SK-N-SH (cell line): ENCODE data around the gene SLAMF1. TPM values are rescaled to one million over a fixed set of nuclear protein-coding genes. Genes with fewer than 3 reads are reported as not detected.
"Not testable (repeated sequence)": the region's sequence is repeated elsewhere in the genome, so short reads cannot be mapped to it uniquely, and the experiment has no call there.

ENCODE experiments used
- CTCF ChIA-PET: fragments of 300-600, 350-600 bp; formaldehyde crosslinking; extraction: SDS; loops from one replicate; lab custom pipeline; 2021; lab: Yijun Ruan, JAX
- POLR2A ChIA-PET: fragments of 350-600 bp; sonication (Branson Sonifier 250); formaldehyde crosslinking; extraction: SDS; loops from one replicate; lab custom pipeline; 2020; ENCODE audit warnings: antibody characterized with exemption, inconsistent platforms; lab: Yijun Ruan, JAX
- DNase-seq: peaks from one replicate; pipeline ENCODE4 v3.0.0; 2012
- H2AFZ ChIP-seq: fragments of 200-600 bp; sonication (generic); 2 replicates; pipeline ENCODE4 v1.8.1; 2016; ENCODE audit warnings: antibody characterized with exemption, mild to moderate bottlenecking, low read depth
- H3F3A ChIP-seq: fragments of 200-600 bp; sonication (generic); replicated peaks from 2 replicates; pipeline ENCODE3; 2016; ENCODE audit warnings: antibody characterized with exemption, mild to moderate bottlenecking; ENCODE audit not compliant: insufficient read depth
- H3K27ac ChIP-seq, 2 experiments: fragments of 200-500 bp in 1 of 2; fragments of 200-600 bp in 1 of 2; sonication (Bioruptor generic) in 1 of 2; sonication (generic), shearing (Covaris generic) in 1 of 2; 2 replicates each; pipeline versions ENCODE4 v1.5.1 to v1.6.1; 2014 to 2016; ENCODE audit warnings: low read depth in 2 of 2, inconsistent platforms in 1 of 2, low read length in 1 of 2, mild to moderate bottlenecking in 1 of 2, mixed read lengths in 1 of 2
- H3K27me3 ChIP-seq: fragments of 200-600 bp; sonication (generic), shearing (Covaris generic); 2 replicates; pipeline ENCODE4 v1.6.1; 2016; ENCODE audit warnings: mixed run types; ENCODE audit not compliant: insufficient read depth
- H3K36me3 ChIP-seq, 2 experiments: fragments of 200-500 bp in 1 of 2; fragments of 200-600 bp in 1 of 2; sonication (Bioruptor generic) in 1 of 2; sonication (generic) in 1 of 2; replicated peaks in 1 of 2; 2 replicates each; pipeline versions ENCODE3 to v1.5.1; 2014 to 2016; ENCODE audit warnings: low read length in 1 of 2, mild to moderate bottlenecking in 1 of 2; ENCODE audit not compliant: insufficient read depth in 2 of 2, control insufficient read depth in 1 of 2
- H3K4me1 ChIP-seq, 2 experiments: fragments of 200-500 bp in 1 of 2; fragments of 200-600 bp in 1 of 2; sonication (Bioruptor generic) in 1 of 2; sonication (generic), shearing (Covaris generic) in 1 of 2; 2 replicates each; pipeline versions ENCODE4 v1.5.1 to v1.6.1; 2014 to 2016; ENCODE audit warnings: low read depth in 1 of 2, low read length in 1 of 2, mixed run types in 1 of 2; ENCODE audit not compliant: insufficient read depth in 2 of 2, control insufficient read depth in 1 of 2
- H3K4me2 ChIP-seq: fragments of 200-600 bp; sonication (generic), shearing (Covaris generic); 2 replicates; pipeline ENCODE4 v1.6.1; 2017; ENCODE audit warnings: mixed run types
- H3K4me3 ChIP-seq, 2 experiments: fragments of 200-500 bp in 1 of 2; fragments of 200-600 bp in 1 of 2; sonication (Bioruptor generic) in 1 of 2; sonication (generic), shearing (Covaris generic) in 1 of 2; 2 replicates each; pipeline versions ENCODE4 v1.5.1 to v1.8.1; 2014 to 2016; ENCODE audit warnings: low read depth in 2 of 2, inconsistent platforms in 1 of 2, low read length in 1 of 2, mild to moderate bottlenecking in 1 of 2, mixed read lengths in 1 of 2, moderate library complexity in 1 of 2
- H3K79me2 ChIP-seq: fragments of 200-600 bp; sonication (generic); 2 replicates; pipeline ENCODE4 v1.8.1; 2017; ENCODE audit warnings: mild to moderate bottlenecking; ENCODE audit not compliant: insufficient read depth
- H3K9ac ChIP-seq: fragments of 200-600 bp; sonication (generic); 2 replicates; pipeline ENCODE4 v1.6.1; 2017; ENCODE audit warnings: mixed run types
- H3K9me2 ChIP-seq: fragments of 200-600 bp; sonication (generic); 2 replicates; pipeline ENCODE4 v1.6.1; 2017; ENCODE audit warnings: mixed run types
- H3K9me3 ChIP-seq: fragments of 200-600 bp; sonication (generic); 2 replicates; pipeline ENCODE4 v1.6.1; 2017; ENCODE audit warnings: mixed run types, mild to moderate bottlenecking, moderate library complexity
- H4K20me1 ChIP-seq: fragments of 200-600 bp; sonication (generic); 2 replicates; pipeline ENCODE4 v1.6.1; 2017; ENCODE audit warnings: mild to moderate bottlenecking, mixed run types; ENCODE audit not compliant: insufficient read depth
- CHD2 ChIP-seq: fragments of 150-350 bp; IDR thresholded peaks from 2 replicates; pipeline ENCODE4 v1.6.1; 2018; ENCODE audit warnings: low read length; ENCODE audit not compliant: partially characterized antibody
- EP300 ChIP-seq, 2 experiments: IDR thresholded peaks; 2 replicates each; pipeline versions ENCODE4 v1.4.0 to v1.6.1; 2012; ENCODE audit warnings: borderline replicate concordance in 1 of 2, low read depth in 1 of 2, low read length in 1 of 2
- EZH2phosphoT487 ChIP-seq: fragments of 200-600 bp; sonication (generic); IDR thresholded peaks from 2 replicates; pipeline ENCODE4 v1.6.1; 2017; ENCODE audit warnings: low read depth, mixed run types, mild to moderate bottlenecking, antibody characterized with exemption, moderate library complexity, borderline replicate concordance
- FOSL2 ChIP-seq: IDR thresholded peaks from 2 replicates; pipeline ENCODE4 v1.4.0; 2012; ENCODE audit warnings: low read depth, mild to moderate bottlenecking, moderate library complexity, borderline replicate concordance
- FOXJ3 ChIP-seq: sonication (generic); formaldehyde crosslinking; IDR thresholded peaks from 2 replicates; pipeline ENCODE4 v1.5.1; 2020; ENCODE audit warnings: mild to moderate bottlenecking, missing genetic modification reagents
- GATA2 ChIP-seq: sonication (generic); formaldehyde crosslinking; IDR thresholded peaks from 2 replicates; pipeline ENCODE4 v1.5.0; 2020; ENCODE audit warnings: mild to moderate bottlenecking, missing genetic modification reagents
- JUND ChIP-seq: IDR thresholded peaks from 2 replicates; pipeline ENCODE4 v1.4.0; 2012
- MEF2A ChIP-seq: IDR thresholded peaks from 2 replicates; pipeline ENCODE4 v1.4.0; 2012; ENCODE audit warnings: low read depth, borderline replicate concordance
- MXI1 ChIP-seq: IDR thresholded peaks from 2 replicates; pipeline ENCODE4 v1.6.1; 2012; ENCODE audit warnings: mild to moderate bottlenecking, low read depth, low read length, improper control_type of control experiment
- RXRA ChIP-seq: IDR thresholded peaks from 2 replicates; pipeline ENCODE4 v1.4.0; 2012; ENCODE audit warnings: low read depth, mild to moderate bottlenecking, borderline replicate concordance
- TAF1 ChIP-seq: IDR thresholded peaks from 2 replicates; pipeline ENCODE4 v1.6.1; 2012; ENCODE audit warnings: low read depth, mild to moderate bottlenecking, low read length, moderate library complexity, borderline replicate concordance
- TEAD4 ChIP-seq: IDR thresholded peaks from 2 replicates; pipeline ENCODE4 v1.4.0; 2012; ENCODE audit warnings: mild to moderate bottlenecking, borderline replicate concordance; ENCODE audit not compliant: insufficient read depth
- WGBS: methylation state at CpG from one replicate; pipeline ENCODE4 v1.1.6; 2017; ENCODE audit warnings: low lambda C conversion rate; 5-methylcytosine and 5-hydroxymethylcytosine counted together
- polyA plus RNA-seq, 3 experiments: library from polyadenylated mRNA; depleted of rRNA; stranded (reverse); fragments of >200 nt; gene quantifications; 2 replicates each; pipeline ENCODE4 v1.2.3, GENCODE V29; 2012
- TF ChIP-seq, protein P1 (sequence below): IDR thresholded peaks from 2 replicates; pipeline ENCODE4 v1.4.0; 2012; ENCODE audit warnings: low read depth

SLAMF1 gene
- polyA plus RNA-seq, 1 of the 3 experiments (the other 2 are of a cell fraction), result not detected

GRCh38 chr1:160584784-160585183 lies 62.1 kb downstream of the SLAMF1 start:
- no peaks in the 10 kb centered on the region for H3K79me2 ChIP-seq
- H2AFZ ChIP-seq, result no peak overlapping the region
- H3K9ac ChIP-seq, result no peak overlapping the region
- TF ChIP-seq, protein P1, sequence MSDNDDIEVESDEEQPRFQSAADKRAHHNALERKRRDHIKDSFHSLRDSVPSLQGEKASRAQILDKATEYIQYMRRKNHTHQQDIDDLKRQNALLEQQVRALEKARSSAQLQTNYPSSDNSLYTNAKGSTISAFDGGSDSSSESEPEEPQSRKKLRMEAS, result no peak
- TF ChIP-seq MXI1 (no peak), JUND (no peak), CHD2 (no peak), EZH2phosphoT487 (no peak)
- H3K9me3 ChIP-seq, result no peaks in the 10 kb centered on the region
- DNase-seq, result no peak
- peaks cover 5% of the 10 kb centered on the region; the same call in 1 of the 2 replicates for H3K27me3 ChIP-seq
- no peaks in the 10 kb centered on the region for H3K9me2 ChIP-seq
- H4K20me1 ChIP-seq, result no peaks in the 10 kb centered on the region
- no peaks in the 10 kb centered on the region for H3F3A ChIP-seq
- no peaks in the 10 kb centered on the region for H3K4me1 ChIP-seq
- no peak overlapping the region for H3K27ac ChIP-seq
- no peak overlapping the region for H3K4me2 ChIP-seq
- H3K36me3 ChIP-seq, result no peaks in the 10 kb centered on the region
- no peak overlapping the region for H3K4me3 ChIP-seq
- ChIA-PET CTCF (interaction anchor here (0.9 kb wide), 2 partner anchors 15 to 34 kb away, joined by 3 read pairs; no protein-coding TSS in a partner anchor), POLR2A (no interaction called here)
- 6% methylated on average over 1 of the region's 1 CpG for WGBS

DNA sequence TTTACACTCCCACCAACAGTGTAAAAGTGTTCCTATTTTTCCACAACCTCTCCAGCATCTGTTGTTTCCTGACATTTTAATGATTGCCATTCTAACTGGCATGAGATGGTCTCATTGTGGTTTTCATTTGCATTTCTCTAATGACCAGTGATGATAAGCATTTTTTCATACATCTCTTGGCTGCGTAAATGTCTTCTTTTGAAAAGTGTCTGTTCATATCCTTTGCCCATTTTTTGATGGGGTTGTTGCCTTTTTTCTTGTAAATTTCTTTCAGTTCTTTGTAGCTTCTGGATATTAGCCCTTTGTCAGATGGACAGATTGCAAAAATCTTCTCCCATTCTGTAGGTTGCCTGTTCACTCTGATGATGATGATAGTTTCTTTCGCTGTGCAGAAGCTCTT lies 63.9 kb downstream of the SLAMF1 start:
- WGBS, result 3% methylated on average over 2 of the region's 2 CpGs
- H3K4me2 ChIP-seq, H3K9me3 ChIP-seq, H3K36me3 ChIP-seq, H3F3A ChIP-seq, H3K27me3 ChIP-seq, H3K4me1 ChIP-seq, H3K79me2 ChIP-seq, H3K9ac ChIP-seq, DNase-seq, H3K9me2 ChIP-seq, H3K4me3 ChIP-seq, POLR2A ChIA-PET, H2AFZ ChIP-seq, H4K20me1 ChIP-seq, H3K27ac ChIP-seq: not testable (repeated sequence)
- CTCF ChIA-PET, result interaction anchor here (0.8 kb wide), 1 partner anchor 161 kb away, joined by 3 read pairs; no protein-coding TSS in a partner anchor

DNA sequence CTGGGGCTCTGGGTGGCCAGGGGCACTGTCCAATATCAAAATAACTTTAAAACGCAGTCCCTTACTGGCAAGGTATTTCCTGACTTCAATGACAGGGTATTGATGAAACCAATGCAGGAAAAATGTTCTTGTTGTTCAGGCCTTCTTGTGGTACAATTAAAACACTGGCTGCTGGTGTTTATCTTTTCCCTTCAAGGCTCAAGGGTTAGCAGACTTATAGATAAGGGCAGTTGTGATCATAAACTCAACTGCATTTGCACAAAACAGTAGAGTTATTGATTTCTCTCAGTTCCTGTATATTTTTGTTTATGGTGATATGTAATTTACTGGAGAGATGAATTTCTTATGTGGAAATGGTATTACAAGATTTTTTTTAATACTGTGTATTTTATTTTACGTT lies 64.9 kb downstream of the SLAMF1 start:
- H3F3A ChIP-seq, result no peaks in the 10 kb centered on the region
- DNase-seq, result no peak
- CTCF ChIA-PET, result no interaction called here
- no peak overlapping the region for H2AFZ ChIP-seq
- no peaks in the 10 kb centered on the region for H3K9me3 ChIP-seq
- H3K36me3 ChIP-seq, result no peaks in the 10 kb centered on the region
- POLR2A ChIA-PET, result no interaction called here
- no peak overlapping the region for H3K4me2 ChIP-seq
- no peak overlapping the region for H3K27ac ChIP-seq
- WGBS, result 0% methylated on average over 2 of the region's 2 CpGs
- no peaks in the 10 kb centered on the region for H3K4me1 ChIP-seq
- H4K20me1 ChIP-seq, result no peaks in the 10 kb centered on the region
- no peaks in the 10 kb centered on the region; the same call in 1 of the 2 replicates for H3K27me3 ChIP-seq
- 0 out of 2 replicates have a peak, but pooled peaks cover 3% of the 10 kb centered on the region for H3K9me2 ChIP-seq
- no peaks in the 10 kb centered on the region for H3K79me2 ChIP-seq
- no peak overlapping the region for H3K4me3 ChIP-seq
- H3K9ac ChIP-seq, result no peak overlapping the region
- TF ChIP-seq MEF2A, result no peak
- no peak for TF ChIP-seq EP300 (IDR thresholded peaks at IDR 0.05; ENCODE audit: borderline replicate concordance in 1 of 2, low read depth in 1 of 2, low read length in 1 of 2)
- no peak for TF ChIP-seq FOXJ3 (CRISPR knock-in tag)
- TF ChIP-seq FOSL2, result no peak
- no peak for TF ChIP-seq RXRA
- TF ChIP-seq TAF1, result no peak
- no peak for TF ChIP-seq EZH2phosphoT487
- TF ChIP-seq TEAD4, result no peak
- no peak for TF ChIP-seq GATA2 (CRISPR knock-in tag)
